GM19099 (cell line): ENCODE data around the gene MOCOS.

ENCODE experiments used
- POLR2A ChIP-seq: IDR thresholded peaks from 3 replicates; pipeline ENCODE4 v1.6.1; 2011; ENCODE audit warnings: low read depth; ENCODE audit not compliant: insufficient read length; ENCODE audit errors: extremely low read depth

Gene MOCOS

DNA sequence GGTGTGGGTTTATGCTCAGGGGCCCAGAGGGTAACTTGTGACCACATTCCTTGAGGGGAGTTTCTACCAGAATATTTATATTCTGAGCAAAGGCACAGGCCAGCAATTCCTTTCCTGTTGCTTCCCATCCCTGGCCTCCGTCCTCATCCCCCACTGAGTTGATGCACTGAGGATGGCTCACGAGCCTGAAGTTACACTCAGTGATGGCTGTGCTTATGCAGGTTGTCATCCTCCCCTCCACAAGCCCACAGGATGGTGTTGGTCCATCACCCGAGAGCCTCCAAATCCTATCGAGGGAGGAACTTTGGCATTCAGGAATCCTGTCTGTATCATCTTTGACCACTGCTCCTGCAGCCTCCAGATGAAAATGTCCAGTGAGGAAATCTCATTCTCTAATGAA, 81.9 kb downstream of the MOCOS start:
- TF ChIP-seq POLR2A: no peak

DNA sequence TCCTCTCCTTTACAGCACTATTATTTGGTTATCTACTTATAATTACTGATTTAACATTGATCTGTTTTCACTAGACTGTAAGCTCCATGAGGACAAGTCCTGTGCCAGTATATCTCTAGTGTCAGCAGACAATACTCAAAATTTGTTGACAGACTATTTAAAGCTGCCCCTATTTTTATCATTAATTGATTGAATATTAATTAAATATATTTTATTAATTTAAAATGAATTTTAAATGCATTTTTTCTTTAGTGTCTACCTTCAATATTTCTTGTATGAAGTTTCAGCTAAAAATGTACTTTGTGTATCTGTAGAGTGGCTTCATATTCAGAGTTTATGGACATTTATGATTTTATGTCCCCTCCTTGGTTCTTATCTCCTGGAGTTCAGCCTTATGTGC, 83.9 kb downstream of the MOCOS start:
- no peak for TF ChIP-seq POLR2A

DNA sequence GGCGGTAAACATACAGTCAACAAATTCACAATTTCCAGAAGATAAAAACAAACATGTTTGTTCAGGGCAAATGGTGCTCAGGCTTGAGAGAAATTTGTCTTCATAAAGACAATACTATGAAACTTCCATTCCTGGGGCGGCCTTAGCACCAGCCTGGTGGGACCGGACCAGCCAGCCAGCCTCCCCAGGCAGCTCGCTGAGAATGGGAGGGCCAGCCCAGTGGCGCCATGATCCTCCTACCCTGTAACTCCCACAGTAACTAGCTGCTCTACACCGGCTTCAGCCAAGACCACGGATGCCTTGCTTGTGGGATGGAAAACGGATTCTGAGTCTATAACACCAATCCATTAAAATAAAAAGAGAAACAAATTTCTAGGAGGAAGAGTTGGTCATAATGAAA, 86.0 kb downstream of the MOCOS start:
- no peak for TF ChIP-seq POLR2A

DNA sequence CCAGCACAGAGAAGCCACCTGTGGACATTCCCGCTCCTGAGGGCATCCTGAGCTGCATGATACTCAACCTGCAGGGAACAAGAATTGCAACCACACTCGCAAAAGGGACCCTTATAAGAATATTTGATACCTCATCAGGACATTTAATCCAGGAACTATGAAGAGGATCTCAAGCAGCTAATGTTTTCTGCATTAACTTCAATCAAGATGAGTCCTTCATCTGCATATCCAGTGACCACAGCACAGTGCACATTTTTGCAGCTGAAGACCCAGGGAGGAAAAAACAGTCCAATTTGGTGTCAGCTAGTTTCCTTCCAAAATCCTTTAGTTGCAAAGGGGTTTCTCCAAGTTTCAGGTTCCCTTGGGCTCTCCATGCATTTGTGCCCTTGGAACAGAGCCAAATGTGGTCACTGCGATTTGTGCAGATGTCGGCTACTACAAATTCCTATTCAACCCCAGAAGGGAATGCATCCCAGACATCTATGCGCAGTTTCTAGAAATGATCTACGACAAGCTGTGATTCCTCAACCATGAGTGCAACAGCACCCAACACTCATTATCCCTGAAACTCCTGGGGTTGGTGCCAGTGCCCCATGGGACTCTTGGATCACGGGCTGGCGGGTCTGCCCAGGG, 86.9 kb downstream of the MOCOS start:
- TF ChIP-seq POLR2A: no peak

DNA sequence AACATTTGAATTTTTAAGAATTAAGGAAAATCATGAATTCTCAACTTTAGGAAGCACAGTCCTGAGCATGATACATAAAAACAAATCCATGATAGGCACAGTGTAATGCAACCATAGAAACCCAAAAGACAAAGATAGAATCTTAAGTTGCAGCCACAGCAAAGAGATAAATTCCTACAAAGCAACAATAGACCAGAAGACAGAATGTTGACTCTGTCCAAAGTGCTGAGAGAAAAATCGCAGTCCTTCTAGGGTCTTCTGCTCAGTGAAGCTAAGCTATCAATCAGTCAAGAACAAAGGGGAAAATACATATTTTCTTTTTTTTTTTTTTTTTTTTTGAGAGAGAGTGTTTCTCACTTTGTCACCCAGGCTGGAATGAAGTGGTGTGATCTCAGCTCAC, 88.3 kb downstream of the MOCOS start:
- TF ChIP-seq POLR2A: no peak

DNA sequence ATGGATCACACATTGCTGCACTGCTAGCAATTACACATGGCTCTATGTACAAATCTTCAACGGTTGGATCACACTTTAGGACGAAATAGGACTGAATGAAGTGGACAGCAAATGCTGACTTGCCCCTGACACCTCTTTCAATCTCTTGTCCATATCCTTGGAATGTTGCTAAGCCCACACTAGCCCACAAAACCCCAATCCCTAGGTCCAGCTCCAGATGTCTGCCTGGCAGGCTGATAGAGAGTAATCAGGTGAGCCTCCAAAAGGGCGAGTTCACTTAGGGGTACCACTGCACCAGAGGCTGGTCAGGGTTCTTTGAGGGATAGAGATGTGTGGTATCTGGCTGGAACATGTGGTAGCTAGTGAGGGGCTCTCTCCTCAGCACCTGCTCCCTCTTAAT, 91.7 kb downstream of the MOCOS start:
- no peak for TF ChIP-seq POLR2A

DNA sequence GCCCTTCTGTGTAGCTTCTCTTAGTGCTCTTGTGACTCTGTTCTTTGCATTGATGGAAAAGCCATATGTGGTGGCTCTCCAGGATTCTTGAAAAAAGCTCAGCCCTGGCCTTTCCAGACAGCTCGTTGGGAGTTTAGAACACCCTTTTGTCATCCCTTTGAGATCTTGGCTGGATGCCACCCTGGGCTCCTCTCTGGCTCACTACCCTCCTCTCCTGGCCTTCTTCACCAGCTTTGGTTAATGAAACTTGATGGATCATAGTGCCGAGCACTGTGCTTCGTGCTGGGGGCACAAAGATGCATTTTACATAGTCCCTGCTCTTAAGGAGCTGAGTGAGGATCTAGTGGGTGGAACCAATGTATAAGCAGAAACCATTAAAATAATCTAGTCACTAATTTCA, 94.6 kb downstream of the MOCOS start:
- TF ChIP-seq POLR2A: no peak

DNA sequence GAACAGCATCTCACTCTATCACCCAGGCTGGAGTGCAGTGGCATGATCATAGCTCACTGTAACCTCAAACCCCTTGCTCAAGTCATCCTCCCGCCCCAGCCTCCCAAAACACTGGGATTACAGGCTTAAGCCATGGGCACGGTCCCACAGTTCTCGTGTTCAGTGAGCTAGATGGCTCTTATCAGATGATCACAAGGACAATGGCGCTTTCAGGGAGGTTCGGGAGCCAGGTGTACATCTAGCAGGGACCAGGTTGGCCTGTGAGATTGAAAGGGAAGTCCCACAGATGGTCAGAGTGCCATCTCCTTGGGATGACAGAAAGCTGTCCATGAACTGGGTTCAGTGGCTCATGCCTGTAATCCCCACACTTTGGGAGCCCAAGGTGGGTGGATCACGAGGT, 96.2 kb downstream of the MOCOS start:
- TF ChIP-seq POLR2A: no peak

DNA sequence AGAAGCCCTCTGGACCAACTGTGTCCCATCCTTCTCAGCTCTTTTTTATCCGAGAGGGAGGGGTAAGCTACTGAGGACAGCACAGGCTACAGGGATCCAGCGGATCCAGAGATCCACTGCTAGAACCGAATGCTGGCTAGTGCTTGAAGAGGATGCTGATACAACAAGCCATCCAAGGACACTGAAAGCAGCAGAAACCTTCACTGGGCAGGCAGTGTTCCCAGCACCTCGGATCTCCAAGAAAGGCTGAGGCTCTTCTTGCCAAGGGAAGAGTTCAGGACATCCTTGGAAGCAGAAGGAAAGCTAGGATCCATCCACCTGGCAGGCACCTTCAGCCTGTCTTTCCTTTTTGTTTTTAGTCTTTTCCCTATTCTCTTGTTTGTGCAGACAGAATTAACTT, 97.0 kb downstream of the MOCOS start:
- TF ChIP-seq POLR2A: no peak

DNA sequence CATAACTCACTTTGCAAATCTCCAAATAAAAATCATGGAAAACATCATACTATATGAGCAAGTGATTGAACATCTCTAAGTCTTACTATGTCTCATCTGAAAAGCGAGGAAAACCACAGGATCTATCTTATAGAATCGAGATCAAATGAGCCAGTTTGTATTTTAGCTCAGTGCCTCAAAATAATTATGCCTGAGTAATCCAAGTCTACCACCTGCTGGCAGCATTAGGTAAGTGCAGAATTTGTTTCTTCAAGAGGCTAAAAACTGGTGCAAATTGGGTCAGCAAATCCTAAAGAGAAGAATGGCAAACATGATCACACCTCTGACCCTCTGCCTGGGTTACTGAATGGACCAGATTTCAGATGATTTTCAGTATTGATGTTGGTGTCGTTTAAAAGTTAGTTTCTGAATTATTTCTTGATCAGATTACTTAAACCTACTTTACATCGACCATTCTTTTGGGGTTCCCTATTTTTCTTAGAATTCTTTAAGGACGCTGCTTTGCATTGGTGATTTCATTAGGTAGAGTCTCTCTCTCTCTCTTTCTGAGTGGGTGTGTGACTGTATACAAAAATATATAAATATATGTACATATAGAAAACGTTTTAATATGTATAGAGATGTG, 97.5 kb downstream of the MOCOS start:
- no peak for TF ChIP-seq POLR2A

DNA sequence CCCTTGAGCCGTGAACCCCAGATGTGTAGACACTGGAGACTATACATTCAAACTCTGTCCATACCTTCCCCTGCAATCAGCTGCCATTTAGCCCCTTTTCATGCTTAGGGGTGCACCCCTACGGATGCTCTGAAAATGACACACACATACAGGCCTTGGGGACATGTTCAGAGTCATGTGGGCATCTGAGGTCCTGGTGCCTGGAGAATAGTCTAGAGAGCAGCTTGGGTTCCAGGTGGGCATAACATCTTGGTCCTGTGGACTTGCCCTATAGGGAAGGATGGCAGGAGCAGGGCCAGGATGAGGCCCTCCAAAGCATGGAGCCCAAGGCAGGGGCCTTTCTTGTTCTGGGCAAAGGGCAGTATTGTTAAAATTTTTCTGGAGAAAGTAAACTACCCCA, 100.4 kb downstream of the MOCOS start:
- no peak for TF ChIP-seq POLR2A

DNA sequence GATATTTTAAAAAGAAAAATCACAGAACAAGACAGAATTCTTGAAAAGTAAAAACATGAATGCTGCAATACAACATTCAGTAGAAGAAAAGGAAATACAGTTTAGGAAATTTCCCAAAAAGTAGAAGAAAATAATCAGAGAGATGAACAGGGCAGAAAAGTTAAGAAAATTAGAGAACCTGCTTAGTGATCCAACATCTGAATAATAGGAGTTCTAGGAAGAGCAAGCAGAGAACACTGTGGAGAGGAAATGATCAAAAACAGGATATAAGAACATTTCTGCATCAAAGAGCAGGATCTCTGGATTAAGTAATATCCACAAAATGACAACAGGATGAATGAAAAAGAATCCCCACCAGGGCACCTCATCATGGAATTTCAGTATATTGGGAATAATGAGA, 101.4 kb downstream of the MOCOS start:
- TF ChIP-seq POLR2A: no peak

DNA sequence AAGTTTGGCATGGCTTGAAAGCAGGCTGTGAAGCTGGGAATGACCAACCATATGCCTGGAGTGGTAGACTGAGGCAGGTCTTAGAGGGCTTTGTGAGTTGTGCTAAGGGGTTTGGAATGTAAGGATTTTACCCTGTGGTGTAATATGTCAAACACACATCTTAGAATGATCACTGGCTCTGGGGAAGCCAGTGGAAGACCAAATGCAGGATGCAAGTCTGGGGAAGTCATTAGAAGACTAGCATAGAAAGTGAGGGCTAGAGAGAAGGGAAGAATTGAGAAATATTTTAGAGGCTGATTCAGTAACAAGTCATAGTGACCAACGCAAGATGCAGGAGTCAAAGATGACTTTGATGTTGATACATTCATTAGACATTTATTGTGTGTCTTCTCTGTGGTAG, 106.7 kb downstream of the MOCOS start:
- TF ChIP-seq POLR2A: no peak

DNA sequence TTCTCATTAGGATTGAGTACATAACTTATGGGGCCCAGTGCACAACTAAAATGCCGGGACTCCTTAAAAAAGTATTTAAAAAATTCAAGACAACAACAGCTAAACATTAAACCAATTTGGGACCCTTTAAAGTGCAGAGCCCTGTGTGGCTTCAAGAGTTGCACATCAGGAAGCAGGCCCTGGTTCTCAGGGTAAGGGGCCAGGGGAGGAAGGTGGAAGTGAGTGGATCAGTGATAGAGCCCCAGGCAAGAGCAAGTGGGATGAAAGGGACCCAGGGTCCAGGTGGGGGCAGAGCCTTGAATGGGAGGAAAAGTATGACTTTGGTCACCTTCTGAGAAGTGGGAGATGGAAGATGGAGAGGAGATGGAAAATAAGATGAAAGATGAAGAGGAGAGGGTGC, 107.9 kb downstream of the MOCOS start:
- TF ChIP-seq POLR2A: no peak

DNA sequence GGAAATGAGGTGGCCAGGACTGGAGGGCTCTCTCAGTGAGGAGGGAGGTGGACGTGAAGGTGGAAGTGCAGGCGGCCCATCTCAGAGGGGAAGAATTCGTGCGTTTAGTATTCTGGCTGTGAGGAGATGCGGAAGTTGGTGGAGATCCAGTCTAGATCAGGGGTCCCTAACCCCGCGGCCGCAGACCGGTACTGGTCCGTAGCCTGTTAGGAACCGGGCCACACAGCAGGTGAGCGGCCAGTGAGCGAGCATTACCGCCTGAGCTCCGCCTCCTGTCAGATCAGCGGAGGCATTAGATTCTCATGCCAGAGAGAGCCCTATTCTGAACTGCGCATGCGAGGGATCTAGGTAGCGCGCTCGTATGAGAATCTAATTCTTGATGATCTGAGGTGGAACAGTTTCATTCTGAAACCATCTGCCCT, 108.6 kb downstream of the MOCOS start:
- no peak for TF ChIP-seq POLR2A

DNA sequence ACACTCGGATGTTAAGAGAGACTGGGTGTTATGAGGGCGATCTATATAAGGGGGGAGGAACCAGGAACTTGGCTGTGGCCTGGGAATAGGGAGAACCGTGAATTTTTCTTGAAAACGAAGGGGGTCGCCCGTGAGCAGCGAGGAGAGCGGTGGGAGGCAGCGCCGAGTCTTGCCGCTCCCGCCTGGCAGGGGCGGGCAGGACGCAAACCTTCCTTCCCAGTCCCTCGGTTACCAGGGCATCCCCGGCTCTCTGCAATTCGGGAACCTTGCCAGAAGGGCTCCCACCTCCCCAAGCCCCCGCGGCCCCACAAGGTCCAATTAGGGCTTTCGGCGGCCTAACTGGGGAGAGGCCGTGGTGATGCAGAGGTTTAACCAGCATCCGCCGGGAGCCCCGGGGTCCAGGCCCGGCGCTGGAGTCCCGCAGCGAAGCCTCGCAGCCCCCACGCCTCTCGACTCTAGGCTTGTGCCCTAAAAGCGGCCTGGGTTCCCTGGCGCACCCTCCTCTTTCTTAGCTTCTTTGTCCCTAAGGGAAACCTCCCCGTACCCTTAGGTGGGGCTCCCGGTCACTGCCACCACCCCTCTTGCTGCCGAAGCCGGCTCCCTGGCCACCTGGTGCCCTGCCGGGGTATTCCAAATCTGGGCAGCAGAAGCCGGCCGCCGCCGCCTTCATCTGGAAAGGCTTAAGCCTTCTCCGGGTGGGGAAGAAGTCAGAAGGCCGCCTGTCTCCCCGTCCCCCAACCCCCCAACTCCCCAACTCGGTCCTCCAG, 109.5 kb downstream of the MOCOS start:
- no peak for TF ChIP-seq POLR2A
